Stomach smooth muscle (tissue), 2 donors: Measurements from ENCODE around the gene SPATA20.
A peak's percentile ranks its signal among the peaks of the same experiment; 100 is the strongest.

ENCODE experiments used
- H3K27ac ChIP-seq: one replicate; pipeline ENCODE4 v1.7.0; 2013; ENCODE audit warnings: mild to moderate bottlenecking, low read length, inconsistent platforms
- H3K27me3 ChIP-seq, 2 donors: one replicate each; pipeline ENCODE4 v1.7.0; 2013; ENCODE audit warnings: low read length in 2 of 2; ENCODE audit not compliant: insufficient read depth in 2 of 2, control insufficient read depth in 1 of 2
- H3K36me3 ChIP-seq, 2 donors: one replicate each; pipeline ENCODE4 v1.7.0; 2013; ENCODE audit warnings: low read length in 2 of 2; ENCODE audit not compliant: control insufficient read depth in 2 of 2, insufficient read depth in 2 of 2
- H3K4me1 ChIP-seq: one replicate; pipeline ENCODE4 v1.7.0; 2013; ENCODE audit warnings: low read length; ENCODE audit not compliant: control insufficient read depth, insufficient read depth
- H3K4me3 ChIP-seq, 2 donors: one replicate each; pipeline ENCODE4 v1.7.0; 2013; ENCODE audit warnings: low read length in 2 of 2
- H3K9ac ChIP-seq, 2 donors: one replicate each; pipeline ENCODE4 v1.7.0; 2013; ENCODE audit warnings: low read length in 2 of 2, mild to moderate bottlenecking in 1 of 2
- H3K9me3 ChIP-seq, 2 donors: one replicate each; pipeline ENCODE4 v1.7.0; 2013; ENCODE audit warnings: low read length in 2 of 2; ENCODE audit not compliant: control insufficient read depth in 2 of 2
- donor health status: healthy.
- donor health status: Pancreatic carcinoma.

SPATA20 gene

DNA sequence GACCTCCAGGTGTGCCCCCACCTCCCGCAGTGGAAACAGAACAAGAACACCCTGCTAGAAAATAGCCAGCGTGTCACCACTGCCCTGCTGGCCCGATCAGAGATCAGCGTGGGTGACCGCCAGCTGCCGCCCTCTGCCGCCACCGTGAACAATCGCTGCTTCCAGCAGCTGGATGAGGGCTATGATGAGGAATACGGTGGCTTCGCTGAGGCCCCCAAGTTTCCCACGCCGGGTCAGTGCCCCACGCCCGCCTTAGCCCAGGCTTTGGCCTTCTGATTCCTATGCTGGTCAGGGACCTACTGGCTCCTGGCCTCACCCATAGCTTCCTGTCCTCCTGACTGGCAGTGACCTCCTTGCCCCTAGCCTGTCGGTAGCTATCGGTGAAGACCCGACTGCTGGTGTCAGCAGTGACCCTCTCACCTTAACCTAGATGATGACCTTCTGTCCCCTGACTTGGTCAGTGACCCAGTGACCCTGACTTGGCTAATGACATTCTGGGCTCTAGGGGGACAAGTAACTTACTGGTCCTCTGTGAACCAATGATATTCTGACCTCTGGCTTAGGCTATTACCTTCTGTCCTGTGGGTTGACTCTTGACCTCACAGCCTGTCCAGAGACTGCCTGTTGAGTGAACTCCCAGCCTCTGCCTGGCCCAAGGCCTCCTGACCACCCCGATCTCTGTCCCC, 2.4 kb downstream of the SPATA20 start:
- H3K27me3 ChIP-seq: peaks cover 0 to 2% of the 10 kb centered on the region in 2 donors
- H3K36me3 ChIP-seq: peaks cover 5 to 8% of the 10 kb centered on the region in 2 donors
- H3K9ac ChIP-seq: no peak overlapping the region
- H3K9me3 ChIP-seq: no peaks in the 10 kb centered on the region
- H3K4me1 ChIP-seq: peaks cover 23% of the 10 kb centered on the region
- no peak overlapping the region for H3K27ac ChIP-seq
- no peak overlapping the region for H3K4me3 ChIP-seq

GRCh38 chr17:50549969-50550368, 3.0 kb downstream of the SPATA20 start:
- H3K27me3 ChIP-seq: peaks cover 0 to 2% of the 10 kb centered on the region in 2 donors
- no peak overlapping the region for H3K4me3 ChIP-seq
- peaks cover 23% of the 10 kb centered on the region for H3K4me1 ChIP-seq
- H3K27ac ChIP-seq: no peak overlapping the region
- peaks cover 5 to 8% of the 10 kb centered on the region in 2 donors for H3K36me3 ChIP-seq
- no peaks in the 10 kb centered on the region for H3K9me3 ChIP-seq
- H3K9ac ChIP-seq: no peak overlapping the region

DNA sequence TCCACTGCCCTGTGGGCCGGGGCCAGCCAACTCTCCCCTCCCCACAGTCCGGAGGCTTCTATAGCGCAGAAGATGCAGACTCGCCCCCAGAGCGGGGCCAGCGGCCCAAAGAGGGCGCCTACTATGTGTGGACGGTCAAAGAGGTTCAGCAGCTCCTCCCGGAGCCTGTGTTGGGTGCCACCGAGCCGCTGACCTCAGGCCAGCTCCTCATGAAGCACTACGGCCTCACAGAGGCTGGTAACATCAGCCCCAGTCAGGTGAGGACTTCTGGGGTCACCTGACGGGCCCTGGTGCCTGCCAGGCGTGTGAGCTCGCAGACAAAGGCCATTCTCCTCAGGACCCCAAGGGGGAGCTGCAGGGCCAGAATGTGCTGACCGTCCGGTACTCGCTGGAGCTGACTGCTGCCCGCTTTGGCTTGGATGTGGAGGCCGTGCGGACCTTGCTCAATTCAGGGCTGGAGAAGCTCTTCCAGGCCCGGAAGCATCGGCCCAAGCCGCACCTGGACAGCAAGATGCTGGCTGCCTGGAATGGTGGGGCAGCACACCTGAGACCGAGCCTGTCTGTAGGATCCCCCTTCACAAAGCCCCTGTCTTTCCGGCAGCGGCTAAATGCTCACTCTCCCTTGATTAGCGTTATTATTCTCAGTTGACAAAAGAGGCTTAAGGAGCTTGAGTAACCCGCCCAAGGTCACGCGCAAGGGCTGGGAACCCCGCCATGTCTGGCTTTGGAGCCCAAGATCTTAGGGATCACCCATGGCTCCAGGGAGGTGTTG, 3.9 kb downstream of the SPATA20 start:
- H3K9ac ChIP-seq: no peak overlapping the region
- peaks cover 3 to 4% of the 10 kb centered on the region in 2 donors for H3K27me3 ChIP-seq

DNA sequence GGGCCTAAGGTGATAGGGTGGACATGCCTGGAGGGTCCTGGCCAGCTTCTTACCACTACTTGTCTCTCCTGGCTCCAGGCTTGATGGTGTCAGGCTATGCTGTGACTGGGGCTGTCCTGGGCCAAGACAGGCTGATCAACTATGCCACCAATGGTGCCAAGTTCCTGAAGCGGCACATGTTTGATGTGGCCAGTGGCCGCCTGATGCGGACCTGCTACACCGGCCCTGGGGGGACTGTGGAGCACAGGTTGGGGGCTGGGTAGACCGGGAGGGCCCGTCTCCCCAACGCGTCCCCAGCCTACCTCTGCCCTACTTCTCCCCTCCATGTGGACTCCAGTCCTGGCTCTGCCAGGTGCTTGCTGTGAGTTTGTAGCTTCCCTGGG, 4.5 kb downstream of the SPATA20 start:
- Histone ChIP-seq H3K27me3 (peaks cover 4% of the 10 kb centered on the region in 2 donors), H3K9ac (no peak overlapping the region), H3K27ac (no peak overlapping the region), H3K9me3 (no peaks in the 10 kb centered on the region), H3K4me3 (no peak overlapping the region), H3K36me3 (peaks cover 14 to 15% of the 10 kb centered on the region in 2 donors), H3K4me1 (peaks cover 22% of the 10 kb centered on the region)

More for the DNA sequence above, 3.9 kb downstream of the SPATA20 start:
- H3K9me3 ChIP-seq: no peaks in the 10 kb centered on the region
- no peak overlapping the region for H3K4me3 ChIP-seq
- H3K4me1 ChIP-seq: peaks cover 23% of the 10 kb centered on the region
- no peak overlapping the region for H3K27ac ChIP-seq
- peaks cover 11 to 14% of the 10 kb centered on the region in 2 donors for H3K36me3 ChIP-seq

- no peak overlapping the region for H3K27ac ChIP-seq
- no peak overlapping the region for H3K9ac ChIP-seq
- H3K36me3 ChIP-seq: peaks cover 14 to 15% of the 10 kb centered on the region in 2 donors
- peaks cover 21% of the 10 kb centered on the region for H3K4me1 ChIP-seq
- H3K4me3 ChIP-seq: no peak overlapping the region
- H3K9me3 ChIP-seq: no peaks in the 10 kb centered on the region
- H3K27me3 ChIP-seq: peaks cover 4% of the 10 kb centered on the region in 2 donors
Observed at GRCh38 chr17:50551884-50552283, 4.9 kb downstream of the SPATA20 start.

DNA sequence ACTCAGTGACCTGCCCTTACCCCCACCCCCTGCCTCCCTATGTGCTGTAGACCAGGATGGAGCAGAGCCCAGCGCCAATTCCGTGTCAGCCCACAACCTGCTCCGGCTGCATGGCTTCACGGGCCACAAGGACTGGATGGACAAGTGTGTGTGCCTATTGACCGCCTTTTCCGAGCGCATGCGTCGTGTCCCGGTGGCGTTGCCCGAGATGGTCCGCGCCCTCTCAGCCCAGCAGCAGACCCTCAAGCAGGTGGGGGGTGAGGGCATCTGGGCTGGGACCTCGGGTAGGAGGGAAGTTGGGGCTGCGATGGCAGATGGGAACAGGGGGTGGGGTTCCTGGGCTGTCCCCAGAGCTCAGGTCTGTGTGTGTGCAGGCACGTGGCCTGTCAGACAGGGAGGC, 7.2 kb downstream of the SPATA20 start:
- H3K9ac ChIP-seq: no peak overlapping the region
- peaks cover 15% of the 10 kb centered on the region for H3K4me1 ChIP-seq
- H3K36me3 ChIP-seq: peaks cover 14 to 15% of the 10 kb centered on the region in 2 donors
- H3K4me3 ChIP-seq: no peak overlapping the region
- H3K27me3 ChIP-seq: peaks cover 12% of the 10 kb centered on the region in 2 donors
- H3K9me3 ChIP-seq: no peaks in the 10 kb centered on the region
- no peak overlapping the region for H3K27ac ChIP-seq

DNA sequence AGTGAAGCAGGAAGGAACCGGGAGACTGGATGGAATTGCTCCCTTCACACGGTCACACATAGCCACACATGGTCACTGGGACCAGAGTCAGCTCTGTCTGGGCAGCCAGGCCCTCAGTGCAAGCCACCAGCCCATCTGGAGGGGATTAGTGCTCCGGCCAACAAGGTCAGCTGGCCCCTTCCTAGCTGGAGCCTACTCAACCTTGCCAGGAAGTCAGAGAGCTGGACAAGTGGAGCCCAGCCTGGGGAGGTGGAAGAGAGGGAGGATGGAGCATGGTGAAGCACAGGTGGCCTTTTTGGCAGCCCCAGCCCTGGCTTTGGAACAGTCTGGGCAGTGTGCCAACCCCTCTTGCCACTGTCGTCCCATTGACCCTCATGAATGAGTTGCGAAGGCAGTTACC, 9.8 kb downstream of the SPATA20 start:
- peaks cover 28% of the 10 kb centered on the region for H3K4me1 ChIP-seq
- H3K27me3 ChIP-seq: peaks cover 22 to 31% of the 10 kb centered on the region in 2 donors
- H3K36me3 ChIP-seq: peaks cover 8 to 10% of the 10 kb centered on the region in 2 donors
- no peak overlapping the region for H3K4me3 ChIP-seq
- no peak overlapping the region for H3K27ac ChIP-seq
- no peaks in the 10 kb centered on the region for H3K9me3 ChIP-seq
- H3K9ac ChIP-seq: no peak overlapping the region

GRCh38 chr17:50557630-50558029, 10.7 kb downstream of the SPATA20 start:
- Histone ChIP-seq H3K36me3 (peaks cover 8 to 10% of the 10 kb centered on the region in 2 donors), H3K27me3 (peaks cover 28 to 37% of the 10 kb centered on the region in 2 donors), H3K4me1 (peaks cover 28% of the 10 kb centered on the region), H3K9me3 (no peaks in the 10 kb centered on the region), H3K27ac (no peak overlapping the region), H3K9ac (no peak overlapping the region), H3K4me3 (no peak overlapping the region)

DNA sequence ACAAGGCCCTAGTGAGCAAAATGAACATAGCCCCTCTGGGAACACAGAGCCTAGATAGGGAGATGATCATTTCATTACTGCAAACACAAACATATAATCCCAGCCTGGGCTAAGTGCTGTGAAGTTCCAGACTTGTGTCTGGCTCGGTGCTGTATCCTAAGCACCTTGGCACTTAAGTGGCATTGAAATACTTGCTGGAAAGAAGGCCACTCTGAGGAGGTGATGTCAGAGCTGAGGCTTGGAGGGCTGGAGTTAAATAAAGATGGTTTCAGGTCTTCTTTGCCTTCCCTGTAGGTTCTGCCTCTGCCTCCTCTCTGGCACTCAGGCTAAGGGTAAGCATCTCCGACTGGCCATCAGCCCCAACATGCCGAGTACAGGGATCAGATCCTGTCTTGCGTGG, 11.1 kb downstream of the SPATA20 start:
- Histone ChIP-seq H3K4me3 (no peak overlapping the region), H3K4me1 (peaks cover 28% of the 10 kb centered on the region), H3K27ac (no peak overlapping the region), H3K27me3 (peaks cover 31 to 42% of the 10 kb centered on the region in 2 donors), H3K36me3 (peaks cover 5 to 10% of the 10 kb centered on the region in 2 donors), H3K9ac (no peak overlapping the region), H3K9me3 (no peaks in the 10 kb centered on the region)

GRCh38 chr17:50558581-50558940, 11.6 kb downstream of the SPATA20 start:
- H3K9me3 ChIP-seq: no peaks in the 10 kb centered on the region
- no peak overlapping the region for H3K9ac ChIP-seq
- H3K27me3 ChIP-seq: peaks cover 35 to 46% of the 10 kb centered on the region in 2 donors
- no peak overlapping the region for H3K27ac ChIP-seq
- H3K4me1 ChIP-seq: peaks cover 28% of the 10 kb centered on the region
- H3K4me3 ChIP-seq: peak overlapping the region in 1 of 2 donors; percentile 69
- H3K36me3 ChIP-seq: peaks cover 5 to 10% of the 10 kb centered on the region in 2 donors
